IMR-90 (cell line): Measurements from ENCODE around the gene SNX21.
A peak's percentile ranks its signal among the peaks of the same experiment; 100 is the strongest.

ENCODE experiments used
- CTCF ChIP-seq: conservative IDR thresholded peaks from 2 replicates; pipeline ENCODE4 v1.5.1; 2012; ENCODE audit warnings: mild to moderate bottlenecking, low read depth, low read length, improper control_type of control experiment
- POLR2A ChIP-seq: IDR thresholded peaks from 2 replicates; pipeline ENCODE4 v1.6.1; 2012; ENCODE audit warnings: mild to moderate bottlenecking, low read depth, low read length
- SMC3 ChIP-seq: fragments of 150-350 bp; IDR thresholded peaks from 2 replicates; pipeline ENCODE4 v1.6.1; 2016; ENCODE audit warnings: low read depth, mild to moderate bottlenecking, antibody characterized with exemption, low read length, moderate library complexity
- USF2 ChIP-seq: fragments of 150-350 bp; IDR thresholded peaks from 2 replicates; pipeline ENCODE4 v1.6.1; 2017; ENCODE audit warnings: mild to moderate bottlenecking, antibody characterized with exemption, low read length, low read depth

- TF ChIP-seq CTCF (peak; percentile 73), SMC3 (peak; percentile 58), POLR2A (no peak), USF2 (no peak)
Observed at GRCh38 chr20:45798935-45799642, 34.5 kb upstream of the SNX21 start.
